A673 (cell line): ENCODE data around the gene ATPAF2. TPM values are rescaled to one million over a fixed set of nuclear protein-coding genes. Genes with fewer than 3 reads are reported as not detected.

ENCODE experiments used
- BruUV-seq: library from RNA; stranded (reverse); fragments of 400-500 nt; replicated peaks from 2 replicates; lab custom pipeline; 2021; lab: Mats Ljungman, UMichigan
- CTCF ChIA-PET: fragments of 300-600 bp; sonication (Branson Sonifier 250); formaldehyde crosslinking; loops from one replicate; lab custom pipeline; 2022; ENCODE audit warnings: antibody characterized with exemption; lab: Charles Lee
- POLR2A ChIA-PET: fragments of 300-600 bp; sonication (Branson Sonifier 250); formaldehyde crosslinking; loops from one replicate; lab custom pipeline; 2022; ENCODE audit warnings: antibody characterized with exemption; ENCODE audit not compliant: low non-redundant PET; lab: Charles Lee
- DNase-seq: peaks from one replicate; pipeline ENCODE4 v3.0.0-alpha.2; 2015; ENCODE audit warnings: low spot score
- H3K27ac ChIP-seq: fragments of 200-600 bp; sonication (generic); 2 replicates; pipeline ENCODE4 v1.5.1; 2016; ENCODE audit warnings: mixed run types, low read depth, mild to moderate bottlenecking, mixed read lengths, antibody characterized with exemption, low read length; ENCODE audit not compliant: poor library complexity, severe bottlenecking
- H3K27me3 ChIP-seq: fragments of 200-600 bp; sonication (generic); replicated peaks from 2 replicates; pipeline ENCODE4 v1.6.1; 2017; ENCODE audit warnings: mixed run types, low read depth, mild to moderate bottlenecking, mixed read lengths, antibody characterized with exemption, low read length; ENCODE audit not compliant: insufficient read depth, poor library complexity
- H3K36me3 ChIP-seq: fragments of 200-600 bp; sonication (generic); 2 replicates; pipeline ENCODE4 v1.6.1; 2016; ENCODE audit warnings: mixed run types, mild to moderate bottlenecking, mixed read lengths, antibody characterized with exemption, low read length; ENCODE audit not compliant: insufficient read depth, poor library complexity, severe bottlenecking
- H3K4me1 ChIP-seq: fragments of 200-600 bp; sonication (generic); 2 replicates; pipeline ENCODE4 v1.6.1; 2017; ENCODE audit warnings: mixed run types, mild to moderate bottlenecking, mixed read lengths, antibody characterized with exemption, low read length; ENCODE audit not compliant: insufficient read depth, poor library complexity, severe bottlenecking
- H3K4me3 ChIP-seq: fragments of 200-600 bp; sonication (generic); 2 replicates; pipeline ENCODE4 v1.5.1; 2016; ENCODE audit warnings: low read depth, mixed run types, mild to moderate bottlenecking, mixed read lengths, low read length; ENCODE audit not compliant: poor library complexity, severe bottlenecking
- H3K9me3 ChIP-seq: fragments of 200-600 bp; sonication (generic); 2 replicates; pipeline ENCODE4 v1.6.1; 2016; ENCODE audit warnings: mixed run types, low read depth, mild to moderate bottlenecking, mixed read lengths, antibody characterized with exemption, low read length; ENCODE audit not compliant: poor library complexity, severe bottlenecking
- EZH2 ChIP-seq: fragments of 200-600 bp; sonication (generic); IDR thresholded peaks from 2 replicates; pipeline ENCODE4 v1.6.1; 2017; ENCODE audit warnings: borderline replicate concordance, low read depth, mild to moderate bottlenecking, mixed read lengths, antibody characterized with exemption, low read length; ENCODE audit not compliant: poor library complexity, severe bottlenecking
- intact Hi-C: fragments of 100-400 bp; cut with micrococcal nuclease; formaldehyde crosslinking; loops from one replicate; pipeline ENCODE4 v1.10.0; 2022; ENCODE audit not compliant: unreplicated experiment
- total RNA-seq: library from RNA; stranded (reverse); gene quantifications from 2 replicates; pipeline ENCODE4 v1.2.3, GENCODE V29; 2021
- TF ChIP-seq, protein P1 (sequence below): fragments of 300-800, 200-600 bp; sonication (generic); conservative IDR thresholded peaks from 2 replicates; pipeline ENCODE4 v1.5.1; 2017; ENCODE audit warnings: low read depth, mild to moderate bottlenecking, antibody characterized with exemption, low read length, moderate library complexity, mixed read lengths

The ATPAF2 gene
- total RNA-seq, 1 experiment from 2014 or later: 30.5 TPM

DNA sequence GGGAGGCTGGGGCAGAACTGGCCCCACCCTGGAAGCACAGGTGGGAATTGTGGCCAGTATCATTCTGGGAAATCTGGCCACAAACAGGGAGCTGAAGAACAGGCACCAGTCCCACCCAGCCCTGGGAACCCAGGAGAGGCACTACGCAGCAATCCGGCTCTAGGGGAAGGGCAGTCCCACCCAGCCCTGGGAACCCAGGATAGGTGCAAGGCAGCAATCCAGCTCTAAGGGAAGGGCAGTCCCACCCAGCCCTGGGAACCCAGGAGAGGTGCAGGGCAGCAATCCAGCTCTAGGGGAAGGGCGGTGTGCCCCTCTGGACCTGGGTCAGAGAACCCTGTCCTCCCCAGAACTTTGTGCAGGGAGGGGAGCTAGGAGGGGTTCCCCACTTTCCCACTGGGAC lies 59.2 kb downstream of the ATPAF2 start:
- TF ChIP-seq EZH2: no peak
- TF ChIP-seq, protein P1, sequence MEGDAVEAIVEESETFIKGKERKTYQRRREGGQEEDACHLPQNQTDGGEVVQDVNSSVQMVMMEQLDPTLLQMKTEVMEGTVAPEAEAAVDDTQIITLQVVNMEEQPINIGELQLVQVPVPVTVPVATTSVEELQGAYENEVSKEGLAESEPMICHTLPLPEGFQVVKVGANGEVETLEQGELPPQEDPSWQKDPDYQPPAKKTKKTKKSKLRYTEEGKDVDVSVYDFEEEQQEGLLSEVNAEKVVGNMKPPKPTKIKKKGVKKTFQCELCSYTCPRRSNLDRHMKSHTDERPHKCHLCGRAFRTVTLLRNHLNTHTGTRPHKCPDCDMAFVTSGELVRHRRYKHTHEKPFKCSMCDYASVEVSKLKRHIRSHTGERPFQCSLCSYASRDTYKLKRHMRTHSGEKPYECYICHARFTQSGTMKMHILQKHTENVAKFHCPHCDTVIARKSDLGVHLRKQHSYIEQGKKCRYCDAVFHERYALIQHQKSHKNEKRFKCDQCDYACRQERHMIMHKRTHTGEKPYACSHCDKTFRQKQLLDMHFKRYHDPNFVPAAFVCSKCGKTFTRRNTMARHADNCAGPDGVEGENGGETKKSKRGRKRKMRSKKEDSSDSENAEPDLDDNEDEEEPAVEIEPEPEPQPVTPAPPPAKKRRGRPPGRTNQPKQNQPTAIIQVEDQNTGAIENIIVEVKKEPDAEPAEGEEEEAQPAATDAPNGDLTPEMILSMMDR: no peak
- H3K4me3 ChIP-seq: no peak overlapping the region
- no peak for DNase-seq
- H3K36me3 ChIP-seq: no peaks in the 10 kb centered on the region
- intact Hi-C loops: no loop called here
- no peaks in the 10 kb centered on the region for H3K9me3 ChIP-seq
- no peaks in the 10 kb centered on the region for H3K4me1 ChIP-seq
- ChIA-PET CTCF (no interaction called here), POLR2A (no interaction called here)
- H3K27me3 ChIP-seq: no peaks in the 10 kb centered on the region
- BruUV-seq: no TSS peak
- H3K27ac ChIP-seq: no peak overlapping the region

DNA sequence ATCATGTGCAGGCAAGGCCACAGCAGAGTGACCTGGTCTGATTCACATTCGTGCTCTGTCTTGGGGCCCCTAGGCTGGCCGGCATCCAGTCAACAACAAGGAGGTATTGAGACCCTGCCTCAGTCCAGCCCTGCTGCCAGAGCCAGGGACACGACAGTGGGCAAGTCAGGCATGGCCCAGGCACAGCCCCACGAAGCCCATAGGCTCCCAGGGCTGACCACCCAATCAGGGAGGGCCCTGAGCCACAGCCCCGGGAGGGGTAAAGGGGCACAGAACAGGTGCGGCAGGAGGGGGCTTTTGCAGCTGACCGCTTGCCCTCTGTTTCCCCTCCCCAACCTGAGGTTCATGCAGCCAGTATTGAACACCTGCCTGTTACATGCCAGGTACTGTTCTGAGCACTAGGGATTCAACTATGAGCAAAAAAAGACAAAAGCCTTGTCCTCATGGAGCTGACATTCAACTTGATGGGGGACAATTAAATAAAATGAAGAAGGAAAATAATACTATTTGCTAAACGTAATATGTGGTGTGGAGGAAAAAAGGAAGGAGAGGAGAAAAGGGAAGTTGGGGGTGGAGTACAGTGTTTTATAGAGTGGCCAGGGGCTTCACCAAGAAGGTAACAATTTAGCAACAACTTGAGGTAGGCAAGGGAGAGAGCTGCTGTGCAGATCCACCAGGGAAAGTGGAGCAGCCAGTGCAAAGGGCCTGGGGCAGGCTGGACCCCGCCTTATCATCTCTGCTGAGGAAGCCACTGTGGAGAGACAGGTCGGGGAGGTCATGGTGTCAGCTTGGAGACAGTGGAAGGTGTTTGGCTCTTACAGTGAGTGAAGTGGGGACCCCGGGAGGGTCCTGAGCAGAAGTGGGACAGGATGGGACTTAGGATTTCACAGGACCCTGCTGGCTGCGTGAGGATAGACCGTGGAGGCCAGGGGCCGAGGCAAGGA lies 60.2 kb downstream of the ATPAF2 start:
- TF ChIP-seq, protein P1: no peak
- TF ChIP-seq EZH2: no peak
- Histone ChIP-seq H3K9me3 (no peaks in the 10 kb centered on the region), H3K4me1 (no peaks in the 10 kb centered on the region), H3K36me3 (no peaks in the 10 kb centered on the region), H3K4me3 (no peak overlapping the region), H3K27ac (no peak overlapping the region), H3K27me3 (no peaks in the 10 kb centered on the region)
- BruUV-seq: no TSS peak
- ChIA-PET POLR2A (no interaction called here), CTCF (no interaction called here)
- intact Hi-C loops: no loop called here
- no peak for DNase-seq

DNA sequence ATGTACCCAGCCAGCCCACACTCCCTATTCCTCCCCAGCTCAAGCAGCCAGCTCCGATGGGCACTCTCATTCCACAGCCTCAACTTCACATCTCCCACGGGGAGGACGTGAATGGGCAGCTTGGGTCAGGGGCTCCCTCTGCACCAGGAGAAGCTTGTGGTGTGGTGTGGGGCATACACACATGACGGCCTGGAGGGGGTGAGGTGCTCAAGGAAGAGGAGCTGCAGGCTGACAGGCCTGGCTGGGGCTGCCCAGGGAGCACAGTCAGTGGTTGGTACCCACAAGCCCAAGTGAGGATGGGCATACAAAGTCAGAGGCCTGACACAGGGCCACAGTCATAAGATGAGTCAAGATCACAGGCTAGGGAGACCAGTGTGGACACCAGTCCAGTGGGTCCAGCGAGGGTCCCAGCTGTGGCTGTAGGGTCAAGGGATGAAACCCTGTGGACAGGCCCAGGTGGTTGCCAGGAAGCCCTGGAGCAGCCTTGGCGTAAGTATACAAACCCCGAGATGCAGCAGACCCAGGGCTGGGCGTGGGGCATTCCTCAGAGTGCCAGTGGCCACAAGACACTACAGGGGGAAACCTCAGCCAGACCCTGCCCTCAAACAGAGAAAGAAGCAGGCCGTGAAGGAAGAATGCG lies 61.9 kb downstream of the ATPAF2 start:
- no peak overlapping the region for H3K27ac ChIP-seq
- intact Hi-C loops: no loop called here
- peaks cover 4% of the 10 kb centered on the region for H3K4me1 ChIP-seq
- no peak for DNase-seq
- no peak overlapping the region for H3K4me3 ChIP-seq
- no peaks in the 10 kb centered on the region for H3K9me3 ChIP-seq
- no peak for TF ChIP-seq EZH2
- TF ChIP-seq, protein P1: no peak
- BruUV-seq: no TSS peak
- no peaks in the 10 kb centered on the region for H3K27me3 ChIP-seq
- ChIA-PET CTCF (no interaction called here), POLR2A (no interaction called here)
- no peaks in the 10 kb centered on the region for H3K36me3 ChIP-seq
